DMS53 (cell line): ENCODE data around the gene AIFM2.
"Not testable (repeated sequence)": the region's sequence is repeated elsewhere in the genome, so short reads cannot be mapped to it uniquely, and the experiment has no call there.

Source experiments
- DNase-seq: peaks from one replicate; lab custom pipeline; 2025; lab: John Stamatoyannopoulos, UW

The AIFM2 gene

GRCh38 chr10:70132098-70133029, at the start of gene AIFM2:
Gene AIFM2 (minus strand): TSS chr10:70132825. CDS start chr10:70124084, 8,741 bp downstream.
- DNase-seq, result peak; percentile 95

- not testable (repeated sequence) for DNase-seq
These were observed 46.6 kb upstream of the AIFM2 start for GRCh38 chr10:70179209-70179608.

- no peak for DNase-seq
These were observed 45.6 kb upstream of the AIFM2 start for GRCh38 chr10:70178139-70178725.

- DNase-seq, result no peak
These were observed 43.8 kb upstream of the AIFM2 start for GRCh38 chr10:70176441-70176840.

GRCh38 chr10:70175516-70175915, 42.9 kb upstream of the AIFM2 start:
- no peak for DNase-seq

- no peak for DNase-seq
These were observed 41.6 kb upstream of the AIFM2 start for GRCh38 chr10:70174058-70174741.

- DNase-seq, result no peak
These were observed 37.2 kb upstream of the AIFM2 start for GRCh38 chr10:70169649-70170364.

- DNase-seq, result no peak
These were observed 36.4 kb upstream of the AIFM2 start for GRCh38 chr10:70169011-70169410.

- DNase-seq, result no peak
These were observed 34.6 kb upstream of the AIFM2 start for GRCh38 chr10:70167246-70167645.

- no peak for DNase-seq
These were observed 33.8 kb upstream of the AIFM2 start for GRCh38 chr10:70166394-70166793.

GRCh38 chr10:70164163-70164562, 31.5 kb upstream of the AIFM2 start:
- DNase-seq, result no peak

GRCh38 chr10:70163448-70163847, 30.8 kb upstream of the AIFM2 start:
- DNase-seq, result no peak

- no peak for DNase-seq
These were observed 30.2 kb upstream of the AIFM2 start for GRCh38 chr10:70162892-70163201.

GRCh38 chr10:70162151-70162891, 29.7 kb upstream of the AIFM2 start:
- no peak for DNase-seq

GRCh38 chr10:70160798-70161197, 28.2 kb upstream of the AIFM2 start:
- no peak for DNase-seq

- not testable (repeated sequence) for DNase-seq
These were observed 26.7 kb upstream of the AIFM2 start for GRCh38 chr10:70159366-70159765.

- DNase-seq, result no peak
These were observed 25.5 kb upstream of the AIFM2 start for GRCh38 chr10:70158113-70158512.

- DNase-seq, result no peak
These were observed 22.7 kb upstream of the AIFM2 start for GRCh38 chr10:70155255-70155838.

- DNase-seq, result no peak
These were observed 15.9 kb upstream of the AIFM2 start for GRCh38 chr10:70148516-70148915.

GRCh38 chr10:70147259-70147625, 14.6 kb upstream of the AIFM2 start:
- DNase-seq, result no peak
